NCI-H82 (cell line): ENCODE results near the gene PAQR7.

Source experiments
- DNase-seq: peaks from one replicate; lab custom pipeline; 2025; lab: John Stamatoyannopoulos, UW

Gene PAQR7

DNA sequence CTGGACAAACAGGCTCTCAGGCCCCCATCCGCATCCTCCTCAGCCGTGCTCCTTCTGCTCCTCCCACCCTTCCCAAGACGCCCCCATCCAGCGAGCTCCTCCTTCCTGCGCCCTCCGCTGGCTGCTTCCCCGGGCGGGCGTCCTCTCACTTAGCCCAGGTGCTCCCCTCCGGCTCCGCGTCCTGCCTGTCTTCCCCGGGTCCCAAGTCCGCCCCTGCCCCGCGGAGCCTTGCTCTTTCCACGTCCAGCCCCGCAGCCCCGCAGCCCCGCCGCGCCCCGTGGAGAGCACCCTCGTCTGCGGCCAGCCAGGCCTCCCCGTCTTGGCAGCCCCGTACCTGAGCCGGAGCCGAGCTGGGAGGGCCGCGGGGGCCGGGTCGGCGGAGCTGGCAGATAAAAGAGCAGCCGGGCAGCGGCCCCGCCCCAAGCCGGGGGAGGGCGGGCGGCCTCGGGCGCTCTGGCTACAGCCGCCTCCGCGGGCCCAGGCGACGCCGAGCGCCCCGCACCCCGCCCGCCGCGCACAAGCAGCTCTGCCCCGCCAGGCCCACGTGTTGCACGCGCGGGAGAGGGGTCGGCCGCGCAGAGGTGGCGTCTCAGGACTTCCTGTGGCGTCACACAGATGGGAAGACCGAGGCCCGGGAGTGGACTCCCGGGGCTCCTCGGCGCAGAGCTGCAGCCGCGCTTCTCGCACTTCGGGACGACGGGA is at the start of gene PAQR7:
PAQR7 (minus strand) TSS at position 555 of the 702 bp plus-strand sequence. CDS start 11,869 bp downstream, outside the sequence.
- DNase-seq, result peak; percentile 67

GRCh38 chr1:25924454-25924853 is 48.9 kb upstream of the PAQR7 start:
- DNase-seq, result no peak

- no peak for DNase-seq
Measured at GRCh38 chr1:25922971-25923552, 47.6 kb upstream of the PAQR7 start.

DNA sequence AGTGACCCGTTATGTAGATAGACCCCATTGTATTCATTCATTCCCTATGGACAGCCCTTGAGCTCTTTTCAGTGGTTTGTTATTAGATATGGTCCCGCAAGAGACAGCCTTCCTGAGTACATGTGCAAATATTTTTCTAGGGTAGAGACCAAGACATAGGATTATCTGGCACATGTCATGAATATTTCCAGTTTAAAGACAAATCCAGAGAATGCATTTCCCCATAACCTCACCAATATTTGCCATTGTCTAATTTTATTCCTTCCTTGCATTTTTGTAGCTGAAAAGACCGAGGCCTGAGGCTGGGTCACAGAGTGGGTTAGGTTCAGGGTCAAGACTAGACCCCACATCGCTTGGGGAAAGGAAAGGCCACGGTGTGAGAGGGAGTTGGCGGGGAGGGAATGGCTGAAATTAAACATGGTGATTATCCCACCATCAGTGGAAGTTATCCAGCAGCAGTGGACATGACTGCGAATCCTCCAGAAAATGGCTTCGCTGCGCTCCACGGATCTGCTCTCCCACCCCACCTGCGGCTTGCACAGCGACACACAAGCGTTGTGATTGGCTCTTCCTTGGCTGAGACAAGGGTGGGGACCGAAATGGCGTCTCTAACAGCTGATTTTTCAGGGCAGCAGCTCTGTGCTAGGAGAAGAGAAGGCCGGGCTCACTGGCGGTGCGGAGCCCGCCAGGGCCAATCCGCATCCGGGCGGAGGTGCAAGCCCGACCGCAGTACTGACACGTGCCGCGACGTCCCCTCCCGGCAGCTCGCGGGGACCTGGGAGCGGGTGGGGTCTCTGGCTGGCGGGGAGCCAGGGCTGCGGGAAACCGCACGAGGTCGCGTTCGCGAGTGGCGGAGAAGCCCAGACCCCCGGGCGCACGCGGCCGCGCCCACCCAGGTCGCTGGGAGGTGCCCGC is 46.8 kb upstream of the PAQR7 start:
- no peak for DNase-seq

- DNase-seq, result no peak
Measured at GRCh38 chr1:25918615-25919014, 43.1 kb upstream of the PAQR7 start.

DNA sequence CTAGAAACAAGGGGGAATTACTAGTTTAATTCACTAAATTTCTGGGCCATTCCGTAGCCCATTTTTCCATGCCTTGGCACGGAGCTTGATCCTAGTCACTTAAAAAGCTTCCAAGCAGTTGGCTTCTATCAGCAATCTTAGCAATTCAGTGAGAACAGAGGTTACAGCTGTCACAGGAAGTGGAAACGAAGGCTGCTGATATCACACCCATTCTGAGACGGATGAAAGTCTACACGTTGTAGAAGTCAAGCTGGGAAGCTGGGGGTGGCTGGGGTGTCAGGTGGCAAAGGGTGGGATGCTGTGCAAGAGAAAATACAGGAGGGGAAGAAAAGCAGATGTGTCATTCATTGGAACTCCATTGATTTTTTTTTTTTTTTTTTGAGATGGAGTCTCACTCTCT is 42.5 kb upstream of the PAQR7 start:
- DNase-seq, result no peak

GRCh38 chr1:25916460-25916859 is 41.0 kb upstream of the PAQR7 start:
- peak; percentile 58 for DNase-seq

DNA sequence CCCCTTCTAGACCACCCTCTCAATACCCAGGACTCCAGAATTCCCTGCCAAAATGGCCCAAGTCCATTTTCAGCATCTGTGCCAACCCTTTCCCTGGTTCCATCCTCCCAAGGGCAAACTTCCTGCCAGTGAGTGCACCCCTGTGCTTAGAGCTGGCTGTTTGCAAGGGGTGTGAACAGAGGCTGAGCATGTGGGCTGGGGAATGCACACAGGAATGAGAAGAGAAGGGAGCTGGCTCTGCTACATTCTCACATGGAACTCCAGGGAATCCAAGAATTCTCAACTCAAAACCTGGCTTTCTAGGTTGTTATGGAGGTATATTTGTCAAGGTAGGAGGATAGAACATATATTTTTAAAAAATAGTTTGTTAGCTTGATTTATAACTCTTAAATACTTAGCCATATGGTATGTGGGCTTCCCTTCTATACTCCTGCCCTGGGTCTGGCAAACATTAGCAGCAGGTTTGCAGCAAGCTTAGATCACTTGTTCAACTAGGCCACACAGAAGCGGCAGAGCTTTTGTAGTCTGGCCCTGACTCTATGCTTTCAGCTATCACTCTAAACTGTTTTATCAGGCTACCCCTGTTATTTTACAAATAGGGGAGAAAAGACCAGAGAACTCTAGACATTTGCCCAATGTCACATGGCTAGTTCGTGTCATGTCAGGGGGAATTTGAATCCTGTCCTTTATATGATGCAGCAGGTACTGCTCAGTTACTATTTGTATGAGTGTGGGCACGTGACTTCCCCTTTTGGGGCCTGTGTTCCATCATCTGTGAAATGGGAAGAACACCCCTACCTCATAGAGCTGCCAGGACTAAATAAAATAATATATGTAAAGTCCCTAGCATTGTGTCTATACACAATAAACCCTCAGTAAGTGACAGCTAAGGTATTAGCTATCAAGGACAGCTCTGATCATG is 38.8 kb upstream of the PAQR7 start:
- DNase-seq, result no peak

DNA sequence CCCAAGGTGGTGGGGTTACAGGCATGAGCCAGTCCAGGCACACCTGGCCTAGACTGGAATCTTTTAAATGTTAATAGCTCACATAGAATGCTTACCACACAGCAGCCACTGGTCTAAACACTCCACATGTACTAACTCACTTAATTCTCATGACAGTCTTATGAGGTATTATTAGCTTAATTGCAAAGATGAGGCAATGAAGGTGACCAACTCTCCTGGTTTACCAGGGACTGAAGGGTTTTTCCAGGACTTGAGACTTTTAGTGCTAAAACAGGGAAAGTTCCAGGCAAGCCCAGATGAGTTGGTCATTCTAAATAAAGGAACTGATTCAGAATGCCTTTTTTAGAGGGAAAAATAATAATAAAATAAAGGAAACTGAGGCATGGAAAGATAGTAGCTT is 37.7 kb upstream of the PAQR7 start:
- no peak for DNase-seq

- no peak for DNase-seq
Measured at GRCh38 chr1:25912076-25912831, 36.7 kb upstream of the PAQR7 start.

DNA sequence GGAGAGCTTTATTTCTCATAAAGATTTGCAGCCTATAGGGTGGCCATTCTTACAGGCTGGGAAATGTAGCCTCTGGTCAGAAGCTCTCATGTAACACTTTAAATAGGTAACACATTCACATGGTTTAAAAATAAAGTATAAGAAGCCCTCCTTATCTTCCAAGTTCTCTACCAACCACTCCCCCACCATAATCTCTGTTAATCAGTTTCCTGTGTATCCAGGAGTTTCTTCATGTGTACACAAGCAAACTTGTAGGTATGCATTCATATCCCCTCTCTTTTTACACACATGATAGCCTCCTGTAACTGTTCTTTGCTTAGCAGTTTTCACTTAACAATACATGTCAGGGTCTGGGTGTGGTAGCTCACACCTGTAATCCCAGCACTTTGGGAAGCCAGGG is 35.7 kb upstream of the PAQR7 start:
- DNase-seq, result peak; percentile 83

GRCh38 chr1:25909040-25909439 is 33.5 kb upstream of the PAQR7 start:
- DNase-seq, result no peak

DNA sequence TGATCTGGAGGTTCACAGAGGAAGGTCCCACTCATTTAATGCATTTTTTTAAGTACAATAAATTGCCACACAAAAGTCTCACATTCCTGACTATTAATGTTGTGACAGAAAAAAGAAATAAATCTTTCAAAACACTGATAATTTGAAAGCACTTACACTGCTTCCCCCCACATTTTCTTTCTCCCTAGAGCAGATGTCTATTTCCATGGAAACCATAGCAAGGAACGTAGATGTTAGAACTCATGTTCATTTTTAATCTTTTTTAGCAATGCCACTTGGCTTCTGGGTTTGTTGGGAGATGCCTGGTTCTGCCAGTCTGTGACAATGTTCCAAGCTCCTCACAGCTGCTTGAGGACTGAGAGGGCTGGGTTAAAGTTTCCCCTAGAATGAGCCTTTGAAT is 32.7 kb upstream of the PAQR7 start:
- no peak for DNase-seq

- no peak for DNase-seq
Measured at GRCh38 chr1:25907601-25908000, 32.1 kb upstream of the PAQR7 start.

- peak; percentile 98 for DNase-seq
Measured at GRCh38 chr1:25906644-25907300, 31.3 kb upstream of the PAQR7 start.

DNA sequence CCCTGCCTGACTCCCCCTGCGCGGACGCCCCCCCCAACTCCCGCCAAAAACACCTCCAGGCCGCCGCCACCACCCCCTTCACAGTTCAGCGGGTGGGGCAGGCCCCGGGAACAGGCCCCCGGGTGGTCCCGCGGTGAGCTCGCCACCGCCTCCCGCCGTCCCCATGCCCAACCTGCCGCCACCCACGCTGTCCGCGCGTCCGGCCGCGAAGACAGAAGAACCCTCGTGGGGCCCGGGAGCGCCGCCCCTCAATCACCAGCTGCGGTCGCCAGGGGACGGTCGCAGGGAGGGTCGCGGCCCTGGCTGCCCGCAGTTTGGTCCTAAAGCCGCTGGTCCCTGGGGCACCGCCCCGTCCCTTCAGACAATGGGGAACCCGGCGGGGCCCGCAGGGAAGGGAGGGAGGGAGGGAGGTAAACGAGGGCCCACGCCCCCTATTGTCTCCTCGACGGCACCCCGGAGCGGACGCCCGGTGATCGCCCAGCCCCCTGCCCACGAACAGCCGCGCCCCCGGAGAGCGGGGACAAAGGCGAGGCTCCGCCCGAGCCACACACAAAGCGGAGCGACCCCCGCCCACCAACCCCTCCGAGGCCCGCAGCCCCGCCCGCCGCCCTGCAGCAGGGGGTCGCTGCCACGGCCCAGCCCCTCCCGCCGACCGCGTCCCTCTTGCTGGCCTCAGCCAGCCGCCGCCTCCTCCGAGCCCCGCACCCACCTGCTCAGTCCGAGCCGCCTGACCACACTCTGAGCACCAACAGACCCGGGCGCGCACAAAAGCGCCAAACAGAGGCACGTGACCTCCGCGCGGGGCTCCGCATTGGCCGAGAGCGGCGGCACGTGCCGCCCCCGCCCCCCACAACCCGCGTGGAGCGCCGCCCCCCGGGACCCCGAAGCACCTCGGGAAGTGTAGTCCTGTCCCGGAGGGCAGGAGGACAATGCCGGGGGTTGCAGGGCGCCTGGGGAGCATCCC is 30.5 kb upstream of the PAQR7 start, which contains the start of gene STMN1:
STMN1 (minus strand) TSS at position 740 of the 964 bp plus-strand sequence. CDS start 1,743 bp downstream, outside the sequence.
- peak; percentile 98 for DNase-seq

- peak; percentile 98 for DNase-seq
Measured at GRCh38 chr1:25904943-25905679, 29.6 kb upstream of the PAQR7 start.

- no peak for DNase-seq
Measured at GRCh38 chr1:25903986-25904385, 28.5 kb upstream of the PAQR7 start.
